ENCODE results near the gene SYCN. TPM values are rescaled to one million over a fixed set of nuclear protein-coding genes. Genes with fewer than 3 reads are reported as not detected.

The SYCN gene
- polyA plus RNA-seq, 3 donors, result not detected

DNA sequence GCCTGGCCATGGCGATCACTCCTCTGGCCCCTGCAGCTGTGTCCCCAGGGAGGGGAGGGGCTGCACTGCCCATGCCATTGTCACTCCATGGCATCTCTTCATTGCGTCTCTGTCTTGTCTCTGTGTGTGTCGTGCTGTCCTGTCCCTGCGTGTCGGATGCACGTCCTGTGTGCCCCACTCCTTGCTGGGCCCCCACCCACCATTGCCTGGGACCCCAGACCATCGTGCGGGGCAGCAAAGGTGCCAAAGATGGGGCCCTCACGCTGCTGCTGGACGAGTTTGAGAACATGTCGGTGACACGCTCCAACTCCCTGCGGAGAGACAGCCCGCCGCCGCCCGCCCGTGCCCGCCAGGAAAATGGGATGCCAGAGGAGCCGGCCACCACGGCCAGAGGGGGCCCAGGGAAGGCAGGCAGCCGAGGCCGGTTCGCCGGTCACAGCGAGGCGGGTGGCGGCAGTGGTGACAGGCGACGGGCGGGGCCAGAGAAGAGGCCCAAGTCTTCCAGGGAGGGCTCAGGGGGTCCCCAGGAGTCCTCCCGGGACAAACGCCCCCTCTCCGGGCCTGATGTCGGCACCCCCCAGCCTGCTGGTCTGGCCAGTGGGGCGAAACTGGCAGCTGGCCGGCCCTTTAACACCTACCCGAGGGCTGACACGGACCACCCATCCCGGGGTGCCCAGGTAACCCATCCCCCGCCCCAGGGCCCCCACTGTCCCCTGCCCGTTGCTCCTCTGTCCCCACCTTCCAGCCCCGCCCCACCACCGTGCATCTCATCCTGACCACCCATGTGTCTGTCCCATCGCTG is 31.2 kb downstream of the SYCN start:
- intact Hi-C loops (cut with micrococcal nuclease), result no loop called here
- H3K27me3 ChIP-seq (ENCODE audit: control insufficient read depth in 2 of 2, insufficient read depth in 2 of 2, low read length in 2 of 2), result no peaks in the 10 kb centered on the region
- WGBS (ENCODE audit: insufficient coverage), result 98% methylated on average over 41 of the region's 45 CpGs
- no peak overlapping the region for H3K9ac ChIP-seq (ENCODE audit: insufficient read depth, low read length, poor library complexity, severe bottlenecking)
- no peak overlapping the region for H2AFZ ChIP-seq (ENCODE audit: insufficient read depth, low read depth, low read length, poor library complexity, severe bottlenecking)
- H3K4me1 ChIP-seq (ENCODE audit: control insufficient read depth in 1 of 2, insufficient read depth in 2 of 2, low read length in 2 of 2), result no peaks in the 10 kb centered on the region
- peaks cover 0 to 4% (median 0%) of the 10 kb centered on the region in 3 donors for H3K27me3 Mint-ChIP-seq (ENCODE audit: low read depth in 3 of 3)
- no peak overlapping the region for H3K27ac Mint-ChIP-seq
- H3K36me3 Mint-ChIP-seq, result peaks cover 7 to 59% of the 10 kb centered on the region in 2 donors
- H3K4me3 Mint-ChIP-seq, result no peak overlapping the region
- DNase-seq, result no peak
- no peak overlapping the region for H3K4me3 ChIP-seq (replicated peaks in 1 of 3; ENCODE audit: low read depth in 2 of 3, low read length in 3 of 3)
- no peaks in the 10 kb centered on the region for H3K9me3 ChIP-seq (replicated peaks in 1 of 2; ENCODE audit: control insufficient read depth in 1 of 2, insufficient read depth in 1 of 2, low read length in 2 of 2)
- peaks cover 34 to 61% of the 10 kb centered on the region in 2 donors for H3K36me3 ChIP-seq (replicated peaks in 1 of 2; ENCODE audit: control insufficient read depth in 1 of 2, insufficient read depth in 2 of 2, low read length in 2 of 2)
- no peaks in the 10 kb centered on the region for H3K79me2 ChIP-seq (ENCODE audit: insufficient read depth, low read length)
- H3K4me2 ChIP-seq (replicated peaks; ENCODE audit: extremely low read depth, low read length, poor library complexity, severe bottlenecking), result no peak overlapping the region
- no peak overlapping the region for H3K27ac ChIP-seq (ENCODE audit: low read depth in 1 of 2, low read length in 2 of 2)
- no peaks in the 10 kb centered on the region for H4K20me1 ChIP-seq (ENCODE audit: insufficient read depth, low read length)
- no peaks in the 10 kb centered on the region for H3K4me1 Mint-ChIP-seq
- no peaks in the 10 kb centered on the region for H3K9me3 Mint-ChIP-seq
- TF ChIP-seq, protein P1, sequence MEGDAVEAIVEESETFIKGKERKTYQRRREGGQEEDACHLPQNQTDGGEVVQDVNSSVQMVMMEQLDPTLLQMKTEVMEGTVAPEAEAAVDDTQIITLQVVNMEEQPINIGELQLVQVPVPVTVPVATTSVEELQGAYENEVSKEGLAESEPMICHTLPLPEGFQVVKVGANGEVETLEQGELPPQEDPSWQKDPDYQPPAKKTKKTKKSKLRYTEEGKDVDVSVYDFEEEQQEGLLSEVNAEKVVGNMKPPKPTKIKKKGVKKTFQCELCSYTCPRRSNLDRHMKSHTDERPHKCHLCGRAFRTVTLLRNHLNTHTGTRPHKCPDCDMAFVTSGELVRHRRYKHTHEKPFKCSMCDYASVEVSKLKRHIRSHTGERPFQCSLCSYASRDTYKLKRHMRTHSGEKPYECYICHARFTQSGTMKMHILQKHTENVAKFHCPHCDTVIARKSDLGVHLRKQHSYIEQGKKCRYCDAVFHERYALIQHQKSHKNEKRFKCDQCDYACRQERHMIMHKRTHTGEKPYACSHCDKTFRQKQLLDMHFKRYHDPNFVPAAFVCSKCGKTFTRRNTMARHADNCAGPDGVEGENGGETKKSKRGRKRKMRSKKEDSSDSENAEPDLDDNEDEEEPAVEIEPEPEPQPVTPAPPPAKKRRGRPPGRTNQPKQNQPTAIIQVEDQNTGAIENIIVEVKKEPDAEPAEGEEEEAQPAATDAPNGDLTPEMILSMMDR (IDR thresholded peaks at IDR 0.05), result no peak

DNA sequence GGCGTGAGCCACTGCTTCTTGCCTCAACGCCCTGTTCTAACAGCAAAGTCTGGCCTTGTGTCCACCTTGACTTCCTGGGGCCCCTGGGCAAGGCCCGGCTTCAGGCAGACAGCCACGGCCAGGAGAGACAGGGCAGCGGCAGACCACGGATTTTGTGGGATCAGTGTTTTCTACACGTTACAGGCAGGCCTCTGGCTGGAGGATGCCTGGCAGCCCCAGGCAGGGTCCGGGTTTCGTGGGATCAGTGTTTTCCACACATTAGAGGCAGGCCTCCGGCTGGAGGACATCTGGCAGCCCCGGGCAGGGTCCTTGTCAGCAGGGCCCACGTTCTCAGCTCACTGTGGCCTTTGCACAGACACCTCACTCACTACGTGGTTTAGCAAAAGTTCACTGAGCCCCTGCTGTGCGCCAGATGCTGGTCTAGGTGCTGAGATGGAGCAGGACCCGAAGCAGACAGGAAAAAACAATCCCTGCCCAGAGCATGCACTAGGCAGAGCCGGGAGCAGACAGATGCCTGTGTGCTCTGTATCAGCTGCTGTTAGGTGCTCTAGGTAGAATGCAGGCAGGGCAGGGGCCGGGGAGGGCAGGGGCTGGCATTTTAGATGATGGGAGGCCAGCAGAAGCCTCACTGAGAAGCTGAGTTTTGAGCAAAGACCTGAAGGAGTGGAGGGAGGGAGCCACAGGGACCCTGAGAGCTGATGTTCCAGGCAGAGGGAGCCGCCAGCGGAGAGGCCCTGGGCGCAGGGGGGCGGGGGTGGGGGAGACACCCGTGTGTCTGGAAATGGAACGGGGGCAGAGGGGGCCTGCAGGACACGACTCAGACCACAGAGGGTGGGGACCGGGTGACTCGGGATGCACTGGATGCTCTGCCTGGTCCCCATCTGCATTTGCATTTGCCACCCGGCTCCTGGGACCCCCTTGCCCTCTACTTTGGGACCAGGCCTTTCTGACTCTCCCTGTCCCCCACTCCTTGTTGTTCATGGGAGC is 32.3 kb downstream of the SYCN start:
- Histone ChIP-seq H3K27me3 (ENCODE audit: control insufficient read depth in 2 of 2, insufficient read depth in 2 of 2, low read length in 2 of 2) (no peaks in the 10 kb centered on the region), H3K4me3 (replicated peaks in 1 of 3; ENCODE audit: low read depth in 2 of 3, low read length in 3 of 3) (no peak overlapping the region), H3K36me3 (replicated peaks in 1 of 2; ENCODE audit: control insufficient read depth in 1 of 2, insufficient read depth in 2 of 2, low read length in 2 of 2) (peaks cover 24 to 49% of the 10 kb centered on the region in 2 donors), H3K79me2 (ENCODE audit: insufficient read depth, low read length) (no peaks in the 10 kb centered on the region), H3K27ac (ENCODE audit: low read depth in 1 of 2, low read length in 2 of 2) (no peak overlapping the region), H3K4me2 (replicated peaks; ENCODE audit: extremely low read depth, low read length, poor library complexity, severe bottlenecking) (no peak overlapping the region), H3K9me3 (replicated peaks in 1 of 2; ENCODE audit: control insufficient read depth in 1 of 2, insufficient read depth in 1 of 2, low read length in 2 of 2) (no peaks in the 10 kb centered on the region), H3K4me1 (ENCODE audit: control insufficient read depth in 1 of 2, insufficient read depth in 2 of 2, low read length in 2 of 2) (no peaks in the 10 kb centered on the region), H4K20me1 (ENCODE audit: insufficient read depth, low read length) (no peaks in the 10 kb centered on the region), H3K9ac (ENCODE audit: insufficient read depth, low read length, poor library complexity, severe bottlenecking) (no peak overlapping the region), H2AFZ (ENCODE audit: insufficient read depth, low read depth, low read length, poor library complexity, severe bottlenecking) (no peak overlapping the region)
- Mint-ChIP-seq H3K4me3 (no peak overlapping the region), H3K4me1 (no peaks in the 10 kb centered on the region), H3K27me3 (ENCODE audit: low read depth in 3 of 3) (peaks cover 0 to 4% (median 0%) of the 10 kb centered on the region in 3 donors), H3K27ac (no peak overlapping the region), H3K9me3 (no peaks in the 10 kb centered on the region), H3K36me3 (peaks cover 6 to 49% of the 10 kb centered on the region in 2 donors)
- DNase-seq, result no peak
- intact Hi-C loops (cut with micrococcal nuclease), result no loop called here
- 90% methylated on average over 26 of the region's 27 CpGs for WGBS (ENCODE audit: insufficient coverage)
- TF ChIP-seq, protein P1 (IDR thresholded peaks at IDR 0.05), result no peak
